Transverse colon (tissue), 3 donors: Measurements from ENCODE around the gene ACAN.

Experiments
- EP300 ChIP-seq: sonication (generic); formaldehyde crosslinking; IDR thresholded peaks from one replicate; pipeline ENCODE4 v1.6.1; 2017; ENCODE audit warnings: antibody characterized with exemption, low read depth
- POLR2A ChIP-seq: fragments of 450-650 bp; IDR thresholded peaks from one replicate; pipeline ENCODE4 v1.6.1; 2016; ENCODE audit warnings: antibody characterized with exemption, mild to moderate bottlenecking, moderate library complexity
- TF ChIP-seq, protein P1 (sequence below), 5 experiments: fragments of 200-600 bp in 3 of 5; fragments of 450-650 bp in 2 of 5; sonication (generic) in 3 of 5; IDR thresholded peaks; 1 replicate in 2 of 5; 2 replicates in 3 of 5; pipeline ENCODE4 v1.5.1; 2016 to 2017; ENCODE audit warnings: antibody characterized with exemption in 5 of 5, inconsistent platforms in 3 of 5, mild to moderate bottlenecking in 2 of 5, moderate library complexity in 1 of 5

DNA sequence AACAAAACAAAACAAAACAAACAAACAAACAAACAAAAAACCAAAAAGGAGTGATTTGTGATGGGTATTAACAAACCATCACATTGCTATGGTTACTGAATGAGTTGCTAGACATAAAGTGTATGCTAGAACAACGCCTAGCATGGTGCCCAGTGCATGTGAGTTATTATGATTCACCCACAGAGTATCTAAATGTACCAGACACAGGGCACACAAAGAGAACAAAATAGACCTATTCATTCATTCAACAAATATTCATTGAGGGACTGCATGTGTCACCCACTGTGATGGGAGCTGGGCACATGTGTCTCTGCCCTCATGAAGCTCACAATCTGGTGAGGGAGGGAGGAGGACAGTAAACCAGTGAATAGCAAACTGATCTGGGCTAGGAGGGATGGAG is 11.6 kb upstream of the ACAN start:
- TF ChIP-seq EP300: no peak
- TF ChIP-seq POLR2A: no peak
- TF ChIP-seq, protein P1, sequence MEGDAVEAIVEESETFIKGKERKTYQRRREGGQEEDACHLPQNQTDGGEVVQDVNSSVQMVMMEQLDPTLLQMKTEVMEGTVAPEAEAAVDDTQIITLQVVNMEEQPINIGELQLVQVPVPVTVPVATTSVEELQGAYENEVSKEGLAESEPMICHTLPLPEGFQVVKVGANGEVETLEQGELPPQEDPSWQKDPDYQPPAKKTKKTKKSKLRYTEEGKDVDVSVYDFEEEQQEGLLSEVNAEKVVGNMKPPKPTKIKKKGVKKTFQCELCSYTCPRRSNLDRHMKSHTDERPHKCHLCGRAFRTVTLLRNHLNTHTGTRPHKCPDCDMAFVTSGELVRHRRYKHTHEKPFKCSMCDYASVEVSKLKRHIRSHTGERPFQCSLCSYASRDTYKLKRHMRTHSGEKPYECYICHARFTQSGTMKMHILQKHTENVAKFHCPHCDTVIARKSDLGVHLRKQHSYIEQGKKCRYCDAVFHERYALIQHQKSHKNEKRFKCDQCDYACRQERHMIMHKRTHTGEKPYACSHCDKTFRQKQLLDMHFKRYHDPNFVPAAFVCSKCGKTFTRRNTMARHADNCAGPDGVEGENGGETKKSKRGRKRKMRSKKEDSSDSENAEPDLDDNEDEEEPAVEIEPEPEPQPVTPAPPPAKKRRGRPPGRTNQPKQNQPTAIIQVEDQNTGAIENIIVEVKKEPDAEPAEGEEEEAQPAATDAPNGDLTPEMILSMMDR (IDR thresholded peaks at IDR 0.05): no peak
